Measurements from ENCODE around the gene KLRB1.
"Not testable (repeated sequence)": the region's sequence is repeated elsewhere in the genome, so short reads cannot be mapped to it uniquely, and the experiment has no call there.

- TF ChIP-seq EZH2 (IDR thresholded peaks at IDR 0.05; ENCODE audit: borderline replicate concordance); CTCF (IDR thresholded peaks at IDR 0.05; ENCODE audit: poor library complexity); EZH2phosphoT487 (IDR thresholded peaks at IDR 0.05; ENCODE audit: low read depth, severe bottlenecking, unreplicated experiment): not testable (repeated sequence)
Measured at GRCh38 chr12:9562841-9563453, 44.8 kb downstream of the KLRB1 start.
